NCI-H2227 (cell line): Measurements from ENCODE around the gene THAP3.
A peak's percentile ranks its signal among the peaks of the same experiment; 100 is the strongest.

ENCODE experiments used
- DNase-seq: peaks from one replicate; lab custom pipeline; 2025; ENCODE audit not compliant: unreplicated experiment; lab: John Stamatoyannopoulos, UW

THAP3 gene, protein sequence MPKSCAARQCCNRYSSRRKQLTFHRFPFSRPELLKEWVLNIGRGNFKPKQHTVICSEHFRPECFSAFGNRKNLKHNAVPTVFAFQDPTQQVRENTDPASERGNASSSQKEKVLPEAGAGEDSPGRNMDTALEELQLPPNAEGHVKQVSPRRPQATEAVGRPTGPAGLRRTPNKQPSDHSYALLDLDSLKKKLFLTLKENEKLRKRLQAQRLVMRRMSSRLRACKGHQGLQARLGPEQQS

DNA sequence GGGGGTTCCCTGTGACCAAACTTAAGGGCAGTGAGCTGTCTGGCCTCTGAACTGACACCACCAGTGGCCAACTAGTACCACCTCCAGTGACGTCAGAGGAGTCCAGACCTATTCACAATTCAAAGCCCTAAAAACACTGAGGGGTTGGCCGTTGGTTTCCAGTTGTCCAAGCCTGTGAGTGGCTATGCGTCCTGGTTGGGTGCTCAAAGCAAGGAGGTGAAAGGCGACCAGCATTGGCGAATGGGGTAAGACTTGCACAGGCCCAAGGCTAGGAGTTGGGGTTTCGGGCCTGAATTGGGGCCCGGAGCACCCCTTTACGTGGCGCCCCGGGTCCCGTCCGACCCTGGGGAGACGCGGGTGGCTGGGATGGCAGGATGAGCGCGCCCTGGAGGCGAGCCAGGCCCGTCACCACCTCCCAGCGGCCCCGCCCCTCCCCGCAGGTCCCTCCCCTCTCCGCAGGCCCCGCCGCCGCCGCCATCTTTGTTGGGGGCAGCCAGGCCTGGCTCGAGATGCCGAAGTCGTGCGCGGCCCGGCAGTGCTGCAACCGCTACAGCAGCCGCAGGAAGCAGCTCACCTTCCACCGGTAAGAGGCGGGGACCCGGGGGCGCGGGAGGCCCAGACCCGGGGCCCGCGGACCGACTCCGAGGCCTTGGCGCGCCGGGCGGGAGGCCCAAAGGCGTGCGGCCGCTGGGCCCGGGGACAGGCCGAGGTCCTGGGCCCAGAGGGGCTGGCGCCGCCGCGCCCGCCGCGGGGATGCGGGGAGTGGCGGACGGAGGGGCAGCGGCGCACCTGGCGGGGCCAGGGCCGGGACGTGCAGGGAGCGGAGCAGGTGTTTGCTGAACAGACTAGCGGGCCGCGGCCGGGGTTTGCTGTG, at the start of gene THAP3:
Gene THAP3 (plus strand): TSS at position 159 of the 874 bp plus-strand sequence. CDS start 351 bp downstream, at position 510.
- DNase-seq = peak; percentile 91

DNA sequence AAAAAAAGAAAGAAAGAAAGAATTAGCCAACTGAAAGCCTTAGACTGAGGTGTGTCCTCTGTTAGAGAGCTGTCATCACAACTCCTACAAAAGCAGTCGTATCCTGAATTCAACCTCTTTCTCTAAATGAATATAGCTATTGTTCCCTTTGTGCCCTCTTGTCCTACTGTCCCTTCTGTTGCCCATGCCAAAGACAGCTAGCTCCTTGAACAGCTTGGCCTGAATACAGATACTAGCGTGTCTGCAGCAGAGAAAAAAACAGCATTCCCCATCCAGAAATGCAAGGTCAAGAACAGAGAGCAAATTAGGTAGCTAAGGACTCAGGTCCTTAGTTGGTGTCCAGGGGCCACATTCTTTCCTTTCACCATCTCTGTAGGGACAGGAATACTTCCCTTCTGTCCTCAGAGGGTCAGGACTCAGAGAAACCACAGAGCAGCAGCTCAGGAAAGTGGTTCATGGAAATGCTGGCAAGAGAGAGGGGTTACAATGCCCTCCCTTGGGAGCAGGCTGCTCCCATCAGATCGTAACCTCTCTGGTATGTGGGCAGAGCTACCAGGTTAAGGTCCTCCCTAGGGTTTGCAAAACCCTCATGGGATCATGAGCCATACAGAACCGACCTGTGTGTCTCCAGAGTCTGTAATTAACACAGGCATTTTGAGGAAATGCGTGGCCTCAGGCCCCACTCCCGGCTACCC, 46.7 kb upstream of the THAP3 start:
- no peak for DNase-seq

DNA sequence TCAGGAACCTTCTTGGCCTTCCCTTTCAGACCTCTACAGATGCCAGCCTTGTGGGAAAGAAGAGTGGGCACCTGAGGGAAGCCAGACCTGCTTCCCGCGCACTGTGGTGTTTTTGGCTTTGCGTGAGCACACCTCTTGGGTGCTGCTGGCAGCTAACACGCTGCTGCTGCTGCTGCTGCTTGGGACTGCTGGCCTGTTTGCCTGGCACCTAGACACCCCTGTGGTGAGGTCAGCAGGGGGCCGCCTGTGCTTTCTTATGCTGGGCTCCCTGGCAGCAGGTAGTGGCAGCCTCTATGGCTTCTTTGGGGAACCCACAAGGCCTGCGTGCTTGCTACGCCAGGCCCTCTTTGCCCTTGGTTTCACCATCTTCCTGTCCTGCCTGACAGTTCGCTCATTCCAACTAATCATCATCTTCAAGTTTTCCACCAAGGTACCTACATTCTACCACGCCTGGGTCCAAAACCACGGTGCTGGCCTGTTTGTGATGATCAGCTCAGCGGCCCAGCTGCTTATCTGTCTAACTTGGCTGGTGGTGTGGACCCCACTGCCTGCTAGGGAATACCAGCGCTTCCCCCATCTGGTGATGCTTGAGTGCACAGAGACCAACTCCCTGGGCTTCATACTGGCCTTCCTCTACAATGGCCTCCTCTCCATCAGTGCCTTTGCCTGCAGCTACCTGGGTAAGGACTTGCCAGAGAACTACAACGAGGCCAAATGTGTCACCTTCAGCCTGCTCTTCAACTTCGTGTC, 45.9 kb upstream of the THAP3 start:
- DNase-seq = no peak

DNA sequence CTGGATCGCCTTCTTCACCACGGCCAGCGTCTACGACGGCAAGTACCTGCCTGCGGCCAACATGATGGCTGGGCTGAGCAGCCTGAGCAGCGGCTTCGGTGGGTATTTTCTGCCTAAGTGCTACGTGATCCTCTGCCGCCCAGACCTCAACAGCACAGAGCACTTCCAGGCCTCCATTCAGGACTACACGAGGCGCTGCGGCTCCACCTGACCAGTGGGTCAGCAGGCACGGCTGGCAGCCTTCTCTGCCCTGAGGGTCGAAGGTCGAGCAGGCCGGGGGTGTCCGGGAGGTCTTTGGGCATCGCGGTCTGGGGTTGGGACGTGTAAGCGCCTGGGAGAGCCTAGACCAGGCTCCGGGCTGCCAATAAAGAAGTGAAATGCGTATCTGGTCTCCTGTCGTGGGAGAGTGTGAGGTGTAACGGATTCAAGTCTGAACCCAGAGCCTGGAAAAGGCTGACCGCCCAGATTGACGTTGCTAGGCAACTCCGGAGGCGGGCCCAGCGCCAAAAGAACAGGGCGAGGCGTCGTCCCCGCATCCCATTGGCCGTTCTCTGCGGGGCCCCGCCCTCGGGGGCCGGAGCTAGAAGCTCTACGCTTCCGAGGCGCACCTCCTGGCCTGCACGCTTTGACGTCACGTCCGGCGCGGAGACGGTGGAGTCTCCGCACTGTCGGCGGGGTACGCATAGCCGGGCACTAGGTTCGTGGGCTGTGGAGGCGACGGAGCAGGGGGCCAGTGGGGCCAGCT, 45.1 kb upstream of the THAP3 start, which contains the start of gene ZBTB48:
Gene ZBTB48 (plus strand): TSS at position 621 of the 745 bp plus-strand sequence. CDS start 616 bp downstream, outside the sequence.
- DNase-seq = peak; percentile 99

DNA sequence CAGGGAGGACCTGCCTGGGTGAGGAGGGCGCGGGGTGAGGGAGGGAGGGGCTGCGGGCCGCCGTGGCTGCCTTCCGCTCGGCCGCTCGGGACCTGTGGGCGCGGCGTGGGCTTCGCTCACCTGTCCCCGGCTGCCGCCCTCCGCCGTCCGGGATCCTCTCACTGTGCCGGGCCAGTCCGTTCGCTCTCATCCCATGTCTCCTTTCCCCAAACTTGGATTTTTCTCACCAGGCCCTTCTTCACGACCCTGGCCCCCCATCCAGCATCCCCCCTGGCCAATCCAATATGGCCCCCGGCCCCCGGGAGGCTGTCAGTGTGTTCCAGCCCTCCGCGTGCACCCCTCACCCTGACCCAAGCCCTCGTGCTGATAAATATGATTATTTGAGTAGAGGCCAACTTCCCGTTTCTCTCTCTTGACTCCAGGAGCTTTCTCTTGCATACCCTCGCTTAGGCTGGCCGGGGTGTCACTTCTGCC, 44.5 kb upstream of the THAP3 start:
- DNase-seq = no peak

DNA sequence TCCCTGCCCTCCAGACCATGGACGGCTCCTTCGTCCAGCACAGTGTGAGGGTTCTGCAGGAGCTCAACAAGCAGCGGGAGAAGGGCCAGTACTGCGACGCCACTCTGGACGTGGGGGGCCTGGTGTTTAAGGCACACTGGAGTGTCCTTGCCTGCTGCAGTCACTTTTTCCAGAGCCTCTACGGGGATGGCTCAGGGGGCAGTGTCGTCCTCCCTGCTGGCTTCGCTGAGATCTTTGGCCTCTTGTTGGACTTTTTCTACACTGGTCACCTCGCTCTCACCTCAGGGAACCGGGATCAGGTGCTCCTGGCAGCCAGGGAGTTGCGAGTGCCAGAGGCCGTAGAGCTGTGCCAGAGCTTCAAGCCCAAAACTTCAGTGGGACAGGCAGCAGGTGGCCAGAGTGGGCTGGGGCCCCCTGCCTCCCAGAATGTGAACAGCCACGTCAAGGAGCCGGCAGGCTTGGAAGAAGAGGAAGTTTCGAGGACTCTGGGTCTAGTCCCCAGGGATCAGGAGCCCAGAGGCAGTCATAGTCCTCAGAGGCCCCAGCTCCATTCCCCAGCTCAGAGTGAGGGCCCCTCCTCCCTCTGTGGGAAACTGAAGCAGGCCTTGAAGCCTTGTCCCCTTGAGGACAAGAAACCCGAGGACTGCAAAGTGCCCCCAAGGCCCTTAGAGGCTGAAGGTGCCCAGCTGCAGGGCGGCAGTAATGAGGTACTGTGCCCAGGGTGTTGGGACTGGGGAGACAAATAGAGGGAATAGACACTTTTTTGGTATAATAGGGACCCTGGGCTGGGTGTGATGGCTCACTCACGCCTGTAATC, 43.9 kb upstream of the THAP3 start:
- no peak for DNase-seq

DNA sequence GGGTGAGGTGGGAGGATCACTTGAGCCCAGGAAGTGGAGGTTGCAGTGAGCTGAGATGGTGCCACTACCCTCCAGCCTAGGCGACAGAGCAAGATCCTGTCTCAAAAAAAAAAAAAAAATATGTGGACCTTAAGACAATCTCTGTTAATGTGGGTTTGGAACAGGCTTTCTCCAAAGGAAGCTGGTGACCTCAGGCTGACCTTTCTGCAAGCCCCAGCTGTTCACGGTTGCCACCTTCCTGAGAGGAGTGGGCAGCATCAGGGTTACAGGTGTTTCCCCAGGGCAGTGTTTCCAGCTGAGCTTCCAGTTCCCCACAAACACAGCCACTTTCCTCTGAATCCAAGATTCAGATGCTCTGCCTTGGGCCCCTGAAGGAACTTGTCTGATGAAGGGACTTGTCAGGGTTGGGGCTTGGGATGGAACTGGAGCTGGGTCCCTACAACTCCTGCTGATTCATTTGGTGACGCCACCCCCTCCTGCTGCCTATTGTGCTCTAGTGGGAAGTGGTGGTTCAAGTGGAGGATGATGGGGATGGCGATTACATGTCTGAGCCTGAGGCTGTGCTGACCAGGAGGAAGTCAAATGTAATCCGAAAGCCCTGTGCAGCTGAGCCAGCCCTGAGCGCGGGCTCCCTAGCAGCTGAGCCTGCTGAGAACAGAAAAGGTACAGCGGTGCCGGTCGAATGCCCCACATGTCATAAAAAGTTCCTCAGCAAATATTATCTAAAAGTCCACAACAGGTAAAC, 42.9 kb upstream of the THAP3 start:
- peak; percentile 23 for DNase-seq

DNA sequence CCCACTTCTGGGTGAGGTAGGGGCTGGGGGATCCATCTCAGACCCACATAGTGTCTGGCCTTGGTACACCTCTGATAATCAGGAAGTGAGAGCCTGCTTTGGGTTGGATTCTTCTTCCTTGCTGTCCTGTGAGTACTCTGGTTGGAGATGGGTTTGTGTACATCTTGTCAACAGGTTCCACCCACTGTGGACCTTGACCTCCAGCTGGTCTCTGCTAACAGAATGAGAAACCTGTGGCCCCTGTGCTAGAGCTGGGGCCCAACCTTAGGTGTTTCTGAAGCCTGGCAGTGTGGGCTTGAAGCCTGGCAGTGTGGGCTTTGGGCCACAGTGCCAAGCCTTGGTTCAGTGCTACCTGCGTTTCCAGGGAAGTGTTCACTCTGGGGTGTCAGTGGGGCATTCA, 42.3 kb upstream of the THAP3 start:
- DNase-seq = no peak

DNA sequence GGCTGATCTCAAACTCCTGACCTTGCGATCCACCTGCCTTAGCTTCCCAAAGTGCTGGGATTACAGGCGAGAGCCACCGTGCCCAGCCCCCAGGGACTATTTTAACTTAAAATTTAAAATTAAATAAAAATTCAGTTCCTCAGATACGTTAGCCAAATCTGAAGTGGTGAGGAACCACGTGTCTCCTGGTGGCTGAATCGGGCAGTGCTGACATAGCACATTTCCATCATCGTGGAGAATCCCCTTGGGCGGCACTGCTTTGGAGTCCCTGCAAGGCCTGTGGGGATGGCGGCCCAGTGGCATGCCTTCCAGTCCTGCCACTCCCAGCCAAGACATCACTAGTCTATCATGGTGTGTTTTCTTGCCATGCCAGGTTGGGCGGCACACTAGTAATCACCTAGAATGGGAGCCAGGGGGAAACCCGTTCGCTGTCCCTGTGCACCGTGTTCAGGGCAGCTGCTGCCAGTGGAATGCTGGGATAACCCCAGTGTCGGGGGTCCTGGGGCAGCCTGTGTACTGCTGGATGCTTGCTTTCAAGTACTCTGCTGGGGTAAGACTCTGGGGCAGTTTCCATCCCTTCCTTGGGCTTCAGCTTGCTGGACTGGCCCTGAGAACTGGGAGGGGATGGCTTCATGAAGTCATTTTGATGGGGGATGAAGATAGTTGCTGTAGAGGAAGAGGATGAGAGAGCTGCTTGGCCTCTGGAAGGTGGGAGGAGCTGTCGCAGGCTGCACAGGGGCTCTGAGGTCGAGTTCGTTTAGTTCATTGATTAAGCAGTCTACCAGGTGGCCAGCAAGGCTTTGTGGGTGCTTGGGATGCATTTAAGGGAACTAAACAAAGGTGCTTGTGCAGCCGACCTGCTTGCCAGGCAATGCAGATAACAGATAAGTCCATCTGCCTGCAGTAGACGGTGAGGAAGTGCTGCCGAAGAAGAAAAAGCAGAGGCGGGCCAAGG, 40.3 kb upstream of the THAP3 start:
- DNase-seq = no peak

DNA sequence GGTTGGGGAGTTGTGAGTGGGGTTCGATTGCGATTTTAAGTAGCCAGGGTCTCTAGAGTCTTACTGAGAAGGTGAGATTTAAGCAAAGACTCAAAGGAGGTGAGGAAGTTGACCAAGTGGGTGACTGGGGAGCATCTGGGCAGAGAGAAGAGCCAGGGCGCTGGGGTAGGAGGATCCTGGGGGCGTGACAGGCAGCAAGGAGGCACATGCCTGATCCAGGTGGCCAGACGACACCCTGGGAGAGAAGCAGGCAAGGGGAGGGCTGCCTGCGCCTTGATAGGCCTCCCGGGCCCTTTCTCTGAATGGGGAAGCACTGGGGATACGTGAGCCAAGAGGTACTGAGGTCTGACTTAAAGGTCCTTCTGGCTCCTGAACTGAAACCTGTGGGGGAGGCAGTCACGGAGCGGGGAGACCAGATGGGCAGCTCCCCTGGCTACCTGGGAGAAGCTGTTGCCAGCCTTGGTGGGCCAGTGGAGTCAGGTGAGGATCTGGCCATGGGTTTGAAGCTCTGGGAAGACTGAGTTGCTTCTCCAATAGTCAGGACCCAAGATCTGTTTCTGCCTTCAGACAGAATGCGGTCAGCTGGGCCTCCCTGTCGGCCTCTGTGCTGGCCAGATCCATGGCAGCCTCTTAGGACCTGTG, 39.5 kb upstream of the THAP3 start:
- DNase-seq = no peak

DNA sequence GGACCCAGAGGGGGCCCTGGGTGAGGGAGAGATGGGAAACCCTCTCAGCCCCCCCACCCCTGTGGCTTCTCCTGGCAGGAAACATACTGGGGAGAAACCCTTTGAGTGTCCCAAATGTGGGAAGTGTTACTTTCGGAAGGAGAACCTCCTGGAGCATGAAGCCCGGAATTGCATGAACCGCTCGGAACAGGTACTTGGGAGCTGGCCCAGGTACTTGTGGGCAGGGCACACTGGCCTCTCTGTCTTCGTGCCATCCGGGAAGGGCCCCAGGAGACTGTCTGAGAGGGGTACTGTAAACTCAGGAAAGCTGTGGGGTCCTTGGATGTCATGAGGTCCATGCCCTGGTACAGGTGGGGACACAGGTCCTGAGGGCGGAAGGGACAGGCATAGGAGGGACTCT, 38.8 kb upstream of the THAP3 start:
- no peak for DNase-seq

DNA sequence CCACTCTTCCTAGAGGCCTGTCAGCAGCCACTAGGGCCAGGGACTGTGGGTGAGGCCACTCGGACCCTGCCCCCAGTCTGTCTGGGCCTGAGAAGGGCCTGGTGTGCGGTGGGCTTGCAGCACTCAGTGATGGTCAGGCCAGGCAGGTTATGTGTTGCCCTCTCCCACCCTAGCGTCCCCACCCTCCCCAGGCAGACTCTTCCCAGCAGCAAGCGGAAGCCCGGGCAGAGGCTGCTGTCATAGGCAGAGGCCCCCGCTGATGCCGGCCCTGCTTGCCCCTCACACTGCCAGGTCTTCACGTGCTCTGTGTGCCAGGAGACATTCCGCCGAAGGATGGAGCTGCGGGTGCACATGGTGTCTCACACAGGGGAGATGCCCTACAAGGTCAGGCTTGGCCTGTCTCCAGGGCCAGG, 38.3 kb upstream of the THAP3 start:
- DNase-seq = no peak

DNA sequence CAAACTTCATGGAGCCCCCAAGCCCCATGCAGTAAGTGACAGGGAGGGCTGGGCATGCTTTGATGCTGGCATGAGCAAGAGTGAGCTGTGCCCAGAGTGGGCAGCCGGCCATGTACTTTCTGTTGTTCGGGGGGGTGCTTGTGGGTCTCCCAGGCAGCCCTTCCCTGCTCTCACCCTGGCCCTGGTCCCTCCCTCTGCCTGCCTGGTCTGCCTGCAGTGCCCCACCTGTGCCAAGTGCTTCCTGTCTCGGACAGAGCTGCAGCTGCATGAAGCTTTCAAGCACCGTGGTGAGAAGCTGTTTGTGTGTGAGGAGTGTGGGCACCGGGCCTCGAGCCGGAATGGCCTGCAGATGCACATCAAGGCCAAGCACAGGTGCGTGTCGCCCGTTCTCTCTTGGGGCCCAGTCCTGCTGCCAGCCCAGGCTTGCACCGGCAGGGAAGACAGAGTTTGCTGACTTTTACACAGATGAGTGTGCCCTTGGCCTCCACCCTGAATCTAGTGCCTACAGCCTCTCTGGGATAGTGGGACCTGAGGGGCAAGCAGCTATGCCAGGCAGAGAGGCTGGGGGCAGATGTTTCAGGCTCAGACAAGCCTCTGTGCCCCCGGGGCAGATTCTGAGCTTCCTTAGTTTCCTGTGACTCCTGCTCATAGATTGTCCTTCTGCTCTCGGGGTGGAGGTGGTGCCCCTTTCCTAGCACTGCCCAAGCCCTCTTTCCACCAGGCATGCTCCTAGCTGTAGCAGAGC, 37.2 kb upstream of the THAP3 start:
- DNase-seq = no peak

DNA sequence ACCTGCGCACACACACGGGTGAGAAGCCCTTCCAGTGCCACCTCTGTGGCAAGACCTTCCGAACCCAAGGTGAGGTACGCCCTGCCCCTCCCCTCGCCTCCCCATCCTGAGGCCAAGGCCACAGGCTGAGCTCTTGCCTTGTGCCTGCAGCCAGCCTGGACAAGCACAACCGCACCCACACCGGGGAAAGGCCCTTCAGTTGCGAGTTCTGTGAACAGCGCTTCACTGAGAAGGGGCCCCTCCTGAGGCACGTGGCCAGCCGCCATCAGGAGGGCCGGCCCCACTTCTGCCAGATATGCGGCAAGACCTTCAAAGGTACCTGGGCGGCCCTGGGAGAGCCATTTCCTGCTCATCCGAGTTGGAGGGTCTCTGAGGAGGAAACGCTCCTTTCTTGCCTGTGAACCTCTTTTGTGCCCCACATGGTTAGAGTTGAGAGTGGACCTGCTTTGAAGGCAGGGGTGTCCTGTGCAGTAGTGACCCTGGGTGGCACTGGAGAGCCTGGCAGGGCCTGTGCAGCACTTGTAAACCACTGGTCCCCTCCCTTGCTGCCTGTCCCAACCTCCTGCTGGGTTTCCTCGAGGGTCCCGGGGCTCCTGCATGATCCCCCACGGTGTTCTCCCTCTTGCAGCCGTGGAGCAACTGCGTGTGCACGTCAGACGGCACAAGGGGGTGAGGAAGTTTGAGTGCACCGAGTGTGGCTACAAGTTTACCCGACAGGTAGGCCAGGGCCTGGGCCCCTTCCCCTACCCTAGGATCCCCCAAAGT, 36.4 kb upstream of the THAP3 start:
- no peak for DNase-seq

DNA sequence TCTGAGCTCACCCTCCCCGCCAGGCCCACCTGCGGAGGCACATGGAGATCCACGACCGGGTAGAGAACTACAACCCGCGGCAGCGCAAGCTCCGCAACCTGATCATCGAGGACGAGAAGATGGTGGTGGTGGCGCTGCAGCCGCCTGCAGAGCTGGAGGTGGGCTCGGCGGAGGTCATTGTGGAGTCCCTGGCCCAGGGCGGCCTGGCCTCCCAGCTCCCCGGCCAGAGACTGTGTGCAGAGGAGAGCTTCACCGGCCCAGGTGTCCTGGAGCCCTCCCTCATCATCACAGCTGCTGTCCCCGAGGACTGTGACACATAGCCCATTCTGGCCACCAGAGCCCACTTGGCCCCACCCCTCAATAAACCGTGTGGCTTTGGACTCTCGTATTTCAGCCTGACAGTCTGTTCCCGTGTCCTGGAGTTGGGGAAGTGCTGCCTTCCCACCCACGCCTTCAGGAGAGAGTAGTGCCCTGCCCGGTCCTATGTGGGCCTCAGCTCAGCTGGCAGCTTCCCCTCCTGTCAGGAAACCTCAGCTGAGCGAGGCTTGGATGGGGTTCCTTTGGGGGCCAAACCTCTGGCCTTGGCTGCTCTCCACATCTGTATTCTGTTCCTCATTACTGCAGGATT, 35.7 kb upstream of the THAP3 start:
- DNase-seq = no peak
